ENCODE data around the gene RPS6KC1. TPM values are rescaled to one million over a fixed set of nuclear protein-coding genes. Genes with fewer than 3 reads are reported as not detected.

Gene RPS6KC1
- total RNA-seq, 1 experiment from 2014 or later: 20.5 TPM

DNA sequence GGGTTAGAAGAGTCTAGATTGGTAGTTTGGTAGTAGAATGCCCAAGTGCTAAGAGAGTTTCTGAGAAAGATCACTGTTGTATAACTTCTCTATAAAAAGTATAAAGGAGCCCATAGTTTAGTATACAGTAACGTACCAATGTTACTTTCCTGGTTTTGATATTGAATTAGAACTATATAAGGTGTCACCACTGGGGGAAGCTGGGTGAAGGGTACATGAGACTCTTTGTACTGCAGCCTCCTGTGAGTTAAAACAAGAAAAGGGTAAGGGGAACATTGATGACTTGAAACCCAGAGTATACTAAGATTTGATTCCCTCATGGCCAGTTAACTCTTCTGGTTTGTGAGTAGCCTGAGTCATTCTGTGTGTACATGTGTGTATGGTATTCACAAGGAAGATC is 129.8 kb downstream of the RPS6KC1 start:
- H3K4me1 ChIP-seq (ENCODE audit: control insufficient read depth, insufficient read depth, low read length): no peaks in the 10 kb centered on the region
- no peak overlapping the region for H3K27ac ChIP-seq (ENCODE audit: low read length)
- in situ Hi-C loops (cut with HindIII; ENCODE audit: low pct_unique_long_range_greater_than_20kb, low sequenced_read_pairs) (no loop called here), intact Hi-C loops (cut with micrococcal nuclease; ENCODE audit: unreplicated experiment) (no loop called here)
- ChIA-PET CTCF (no interaction called here), POLR2A (no interaction called here)
- no peaks in the 10 kb centered on the region for H3K9me3 ChIP-seq (ENCODE audit: control insufficient read depth, insufficient read depth, low read depth, low read length)
- BruUV-seq (replicated peaks): no TSS peak
- DNase-seq (ENCODE audit: low read depth, low spot score): no peak
- no peak for TF ChIP-seq SIN3A (IDR thresholded peaks at IDR 0.05; ENCODE audit: borderline replicate concordance, insufficient read depth, low read depth, low read length)
- TF ChIP-seq TCF7L2 (IDR thresholded peaks at IDR 0.05; ENCODE audit: low read depth, low read length): no peak
- TF ChIP-seq, protein P1, sequence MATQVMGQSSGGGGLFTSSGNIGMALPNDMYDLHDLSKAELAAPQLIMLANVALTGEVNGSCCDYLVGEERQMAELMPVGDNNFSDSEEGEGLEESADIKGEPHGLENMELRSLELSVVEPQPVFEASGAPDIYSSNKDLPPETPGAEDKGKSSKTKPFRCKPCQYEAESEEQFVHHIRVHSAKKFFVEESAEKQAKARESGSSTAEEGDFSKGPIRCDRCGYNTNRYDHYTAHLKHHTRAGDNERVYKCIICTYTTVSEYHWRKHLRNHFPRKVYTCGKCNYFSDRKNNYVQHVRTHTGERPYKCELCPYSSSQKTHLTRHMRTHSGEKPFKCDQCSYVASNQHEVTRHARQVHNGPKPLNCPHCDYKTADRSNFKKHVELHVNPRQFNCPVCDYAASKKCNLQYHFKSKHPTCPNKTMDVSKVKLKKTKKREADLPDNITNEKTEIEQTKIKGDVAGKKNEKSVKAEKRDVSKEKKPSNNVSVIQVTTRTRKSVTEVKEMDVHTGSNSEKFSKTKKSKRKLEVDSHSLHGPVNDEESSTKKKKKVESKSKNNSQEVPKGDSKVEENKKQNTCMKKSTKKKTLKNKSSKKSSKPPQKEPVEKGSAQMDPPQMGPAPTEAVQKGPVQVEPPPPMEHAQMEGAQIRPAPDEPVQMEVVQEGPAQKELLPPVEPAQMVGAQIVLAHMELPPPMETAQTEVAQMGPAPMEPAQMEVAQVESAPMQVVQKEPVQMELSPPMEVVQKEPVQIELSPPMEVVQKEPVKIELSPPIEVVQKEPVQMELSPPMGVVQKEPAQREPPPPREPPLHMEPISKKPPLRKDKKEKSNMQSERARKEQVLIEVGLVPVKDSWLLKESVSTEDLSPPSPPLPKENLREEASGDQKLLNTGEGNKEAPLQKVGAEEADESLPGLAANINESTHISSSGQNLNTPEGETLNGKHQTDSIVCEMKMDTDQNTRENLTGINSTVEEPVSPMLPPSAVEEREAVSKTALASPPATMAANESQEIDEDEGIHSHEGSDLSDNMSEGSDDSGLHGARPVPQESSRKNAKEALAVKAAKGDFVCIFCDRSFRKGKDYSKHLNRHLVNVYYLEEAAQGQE (IDR thresholded peaks at IDR 0.05; ENCODE audit: insufficient read depth in 1 of 2, low read depth in 2 of 2, low read length in 1 of 2): no peak
- no peak for TF ChIP-seq POLR2AphosphoS5 (IDR thresholded peaks at IDR 0.05; ENCODE audit: low read depth, low read length)
- TF ChIP-seq, protein P2, sequence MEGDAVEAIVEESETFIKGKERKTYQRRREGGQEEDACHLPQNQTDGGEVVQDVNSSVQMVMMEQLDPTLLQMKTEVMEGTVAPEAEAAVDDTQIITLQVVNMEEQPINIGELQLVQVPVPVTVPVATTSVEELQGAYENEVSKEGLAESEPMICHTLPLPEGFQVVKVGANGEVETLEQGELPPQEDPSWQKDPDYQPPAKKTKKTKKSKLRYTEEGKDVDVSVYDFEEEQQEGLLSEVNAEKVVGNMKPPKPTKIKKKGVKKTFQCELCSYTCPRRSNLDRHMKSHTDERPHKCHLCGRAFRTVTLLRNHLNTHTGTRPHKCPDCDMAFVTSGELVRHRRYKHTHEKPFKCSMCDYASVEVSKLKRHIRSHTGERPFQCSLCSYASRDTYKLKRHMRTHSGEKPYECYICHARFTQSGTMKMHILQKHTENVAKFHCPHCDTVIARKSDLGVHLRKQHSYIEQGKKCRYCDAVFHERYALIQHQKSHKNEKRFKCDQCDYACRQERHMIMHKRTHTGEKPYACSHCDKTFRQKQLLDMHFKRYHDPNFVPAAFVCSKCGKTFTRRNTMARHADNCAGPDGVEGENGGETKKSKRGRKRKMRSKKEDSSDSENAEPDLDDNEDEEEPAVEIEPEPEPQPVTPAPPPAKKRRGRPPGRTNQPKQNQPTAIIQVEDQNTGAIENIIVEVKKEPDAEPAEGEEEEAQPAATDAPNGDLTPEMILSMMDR (IDR thresholded peaks at IDR 0.05): no peak
- ATAC-seq: no peak
- no peaks in the 10 kb centered on the region for H3K27me3 ChIP-seq (ENCODE audit: control insufficient read depth, insufficient read depth, low read length)
- no peak overlapping the region for H3K4me3 ChIP-seq (ENCODE audit: low read depth in 2 of 2, low read length in 2 of 2)
- no peaks in the 10 kb centered on the region for H3K36me3 ChIP-seq (ENCODE audit: control insufficient read depth, insufficient read depth, low read length)

DNA sequence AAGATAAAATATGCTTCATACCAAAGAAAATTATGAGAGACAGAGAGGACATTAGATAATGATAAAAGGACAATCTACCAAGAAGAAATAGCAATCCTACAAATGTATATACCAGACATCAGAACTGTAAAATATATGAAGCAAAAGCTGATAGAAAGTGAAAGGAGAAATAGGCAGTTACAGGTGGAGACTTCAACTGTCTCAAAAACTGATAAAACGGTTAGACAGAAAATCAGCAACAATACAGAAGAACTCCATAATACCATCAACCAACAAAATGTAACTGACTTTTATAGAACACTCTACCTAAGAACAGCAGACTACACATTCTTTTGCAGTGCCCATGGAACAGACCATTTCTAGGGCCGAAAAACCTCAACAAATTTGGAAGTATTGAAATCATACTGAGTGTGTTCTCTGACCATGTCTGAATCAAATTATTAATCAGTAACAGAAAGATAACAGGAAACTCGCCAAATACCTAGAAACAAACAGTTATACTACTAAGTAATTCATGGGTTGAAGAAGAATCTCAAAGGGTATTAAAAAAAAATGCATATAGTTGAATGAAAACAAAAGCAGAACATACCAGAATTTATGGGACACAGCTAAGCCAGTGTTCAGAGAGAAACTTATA is 132.1 kb downstream of the RPS6KC1 start:
- ChIA-PET CTCF (no interaction called here), POLR2A (no interaction called here)
- intact Hi-C loops (cut with micrococcal nuclease; ENCODE audit: unreplicated experiment): no loop called here
- TF ChIP-seq, protein P1 (IDR thresholded peaks at IDR 0.05; ENCODE audit: insufficient read depth in 1 of 2, low read depth in 2 of 2, low read length in 1 of 2): no peak
- TF ChIP-seq TCF7L2 (IDR thresholded peaks at IDR 0.05; ENCODE audit: low read depth, low read length) (no peak), POLR2AphosphoS5 (IDR thresholded peaks at IDR 0.05; ENCODE audit: low read depth, low read length) (no peak), SIN3A (IDR thresholded peaks at IDR 0.05; ENCODE audit: borderline replicate concordance, insufficient read depth, low read depth, low read length) (no peak)
- TF ChIP-seq, protein P2 (IDR thresholded peaks at IDR 0.05): no peak
- ATAC-seq (no peak), DNase-seq (ENCODE audit: low read depth, low spot score) (no peak)
- H3K4me3 ChIP-seq (ENCODE audit: low read depth in 2 of 2, low read length in 2 of 2): no peak overlapping the region
- TSS peak; percentile 17 for BruUV-seq (replicated peaks)
- in situ Hi-C loops (cut with HindIII; ENCODE audit: low pct_unique_long_range_greater_than_20kb, low sequenced_read_pairs): no loop called here
- H3K9me3 ChIP-seq (ENCODE audit: control insufficient read depth, insufficient read depth, low read depth, low read length): no peaks in the 10 kb centered on the region; the same call in 1 of the 2 replicates
- no peak overlapping the region for H3K27ac ChIP-seq (ENCODE audit: low read length)
- H3K27me3 ChIP-seq (ENCODE audit: control insufficient read depth, insufficient read depth, low read length): no peaks in the 10 kb centered on the region
- no peaks in the 10 kb centered on the region for H3K4me1 ChIP-seq (ENCODE audit: control insufficient read depth, insufficient read depth, low read length)
- H3K36me3 ChIP-seq (ENCODE audit: control insufficient read depth, insufficient read depth, low read length): no peaks in the 10 kb centered on the region

Data from Panc1 (cell line).